ENCODE measurements around the gene LAMP5.
A peak's percentile ranks its signal among the peaks of the same experiment; 100 is the strongest.

LAMP5 gene

GRCh38 chr20:9506964-9507369 is 7.4 kb upstream of the LAMP5 start:
- in situ Hi-C loops (cut with HindIII; ENCODE audit: low pct_unique_long_range_greater_than_20kb, low sequenced_read_pairs): no loop called here
- TF ChIP-seq JUND (IDR thresholded peaks at IDR 0.05; ENCODE audit: low read depth): no peak
- no peak for DNase-seq (ENCODE audit: low read depth in 1 of 2, low spot score in 1 of 2)

GRCh38 chr20:9507544-9508239 is 6.7 kb upstream of the LAMP5 start:
- TF ChIP-seq JUND (IDR thresholded peaks at IDR 0.05; ENCODE audit: low read depth): no peak
- in situ Hi-C loops (cut with HindIII; ENCODE audit: low pct_unique_long_range_greater_than_20kb, low sequenced_read_pairs): no loop called here
- DNase-seq (ENCODE audit: low read depth in 1 of 2, low spot score in 1 of 2): no peak

GRCh38 chr20:9508240-9508661 is 6.1 kb upstream of the LAMP5 start:
- TF ChIP-seq JUND (IDR thresholded peaks at IDR 0.05; ENCODE audit: low read depth): no peak
- no peak for DNase-seq (ENCODE audit: low read depth in 1 of 2, low spot score in 1 of 2)
- in situ Hi-C loops (cut with HindIII; ENCODE audit: low pct_unique_long_range_greater_than_20kb, low sequenced_read_pairs): no loop called here

GRCh38 chr20:9508696-9509178 is 5.7 kb upstream of the LAMP5 start:
- no peak for DNase-seq (ENCODE audit: low read depth in 1 of 2, low spot score in 1 of 2)
- TF ChIP-seq JUND (IDR thresholded peaks at IDR 0.05; ENCODE audit: low read depth): no peak
- in situ Hi-C loops (cut with HindIII; ENCODE audit: low pct_unique_long_range_greater_than_20kb, low sequenced_read_pairs): no loop called here

- no peak for DNase-seq (ENCODE audit: low read depth in 1 of 2, low spot score in 1 of 2)
- in situ Hi-C loops (cut with HindIII; ENCODE audit: low pct_unique_long_range_greater_than_20kb, low sequenced_read_pairs): no loop called here
Observed at GRCh38 chr20:9509246-9509645, 5.1 kb upstream of the LAMP5 start.

GRCh38 chr20:9510911-9511310 is 3.5 kb upstream of the LAMP5 start:
- in situ Hi-C loops (cut with HindIII; ENCODE audit: low pct_unique_long_range_greater_than_20kb, low sequenced_read_pairs): no loop called here

More at GRCh38 chr20:9509246-9509645, 5.1 kb upstream of the LAMP5 start:
- no peak for TF ChIP-seq JUND (IDR thresholded peaks at IDR 0.05; ENCODE audit: low read depth)

GRCh38 chr20:9514072-9514460 is 324 bp upstream of the LAMP5 start:
- in situ Hi-C loops (cut with HindIII; ENCODE audit: low pct_unique_long_range_greater_than_20kb, low sequenced_read_pairs): no loop called here
- no peak for TF ChIP-seq JUND (IDR thresholded peaks at IDR 0.05; ENCODE audit: low read depth)
- DNase-seq (ENCODE audit: low read depth in 1 of 2, low spot score in 1 of 2): no peak

More at GRCh38 chr20:9510911-9511310, 3.5 kb upstream of the LAMP5 start:
- no peak for TF ChIP-seq JUND (IDR thresholded peaks at IDR 0.05; ENCODE audit: low read depth)
- DNase-seq (ENCODE audit: low read depth in 1 of 2, low spot score in 1 of 2): no peak

- in situ Hi-C loops (cut with HindIII; ENCODE audit: low pct_unique_long_range_greater_than_20kb, low sequenced_read_pairs): no loop called here
- TF ChIP-seq JUND (IDR thresholded peaks at IDR 0.05; ENCODE audit: low read depth): no peak
- no peak for DNase-seq (ENCODE audit: low read depth in 1 of 2, low spot score in 1 of 2)
Observed at GRCh38 chr20:9515214-9515585, 810 bp downstream of the LAMP5 start.

- in situ Hi-C loops (cut with HindIII; ENCODE audit: low pct_unique_long_range_greater_than_20kb, low sequenced_read_pairs): no loop called here
- no peak for TF ChIP-seq JUND (IDR thresholded peaks at IDR 0.05; ENCODE audit: low read depth)
- no peak for DNase-seq (ENCODE audit: low read depth in 1 of 2, low spot score in 1 of 2)
Observed at GRCh38 chr20:9515741-9516233, 1.4 kb downstream of the LAMP5 start.

- peak in 1 of 2 experiments; percentile 61 for DNase-seq (ENCODE audit: low read depth in 1 of 2, low spot score in 1 of 2)
- in situ Hi-C loops (cut with HindIII; ENCODE audit: low pct_unique_long_range_greater_than_20kb, low sequenced_read_pairs): no loop called here
- TF ChIP-seq JUND (IDR thresholded peaks at IDR 0.05; ENCODE audit: low read depth): no peak
Observed at GRCh38 chr20:9516234-9516871, 2.0 kb downstream of the LAMP5 start.

- in situ Hi-C loops (cut with HindIII; ENCODE audit: low pct_unique_long_range_greater_than_20kb, low sequenced_read_pairs): no loop called here
- TF ChIP-seq JUND (IDR thresholded peaks at IDR 0.05; ENCODE audit: low read depth): no peak
- DNase-seq (ENCODE audit: low read depth in 1 of 2, low spot score in 1 of 2): no peak
Observed at GRCh38 chr20:9517297-9518162, 3.1 kb downstream of the LAMP5 start.

GRCh38 chr20:9518576-9519175 is 4.3 kb downstream of the LAMP5 start:
- in situ Hi-C loops (cut with HindIII; ENCODE audit: low pct_unique_long_range_greater_than_20kb, low sequenced_read_pairs): no loop called here
- TF ChIP-seq JUND (IDR thresholded peaks at IDR 0.05; ENCODE audit: low read depth): no peak
- no peak for DNase-seq (ENCODE audit: low read depth in 1 of 2, low spot score in 1 of 2)
